ENCODE measurements around the gene RPA3.

GRCh38 chr7:7706101-7706511 is 12.3 kb downstream of the RPA3 start:
- TF ChIP-seq CTCF (IDR thresholded peaks at IDR 0.05 in 2 of 3, conservative IDR thresholded peaks at IDR 0.05 in 1 of 3; ENCODE audit: borderline replicate concordance in 1 of 3, insufficient read depth in 1 of 3, low read depth in 2 of 3, low read length in 2 of 3): no peak
- no peak for TF ChIP-seq RAD21 (IDR thresholded peaks at IDR 0.05; ENCODE audit: low read depth)
- TF ChIP-seq POLR2AphosphoS5 (IDR thresholded peaks at IDR 0.05; ENCODE audit: low read depth, low read length): no peak

Measured in HCT116 (cell line).